Measurements from ENCODE around the gene KDELR3.

KDELR3 gene

GRCh38 chr22:38481162-38481870 lies 13.4 kb downstream of the KDELR3 start:
- DNase-seq (ENCODE audit: low read depth in 1 of 2, low spot score in 1 of 2), result no peak

DNA sequence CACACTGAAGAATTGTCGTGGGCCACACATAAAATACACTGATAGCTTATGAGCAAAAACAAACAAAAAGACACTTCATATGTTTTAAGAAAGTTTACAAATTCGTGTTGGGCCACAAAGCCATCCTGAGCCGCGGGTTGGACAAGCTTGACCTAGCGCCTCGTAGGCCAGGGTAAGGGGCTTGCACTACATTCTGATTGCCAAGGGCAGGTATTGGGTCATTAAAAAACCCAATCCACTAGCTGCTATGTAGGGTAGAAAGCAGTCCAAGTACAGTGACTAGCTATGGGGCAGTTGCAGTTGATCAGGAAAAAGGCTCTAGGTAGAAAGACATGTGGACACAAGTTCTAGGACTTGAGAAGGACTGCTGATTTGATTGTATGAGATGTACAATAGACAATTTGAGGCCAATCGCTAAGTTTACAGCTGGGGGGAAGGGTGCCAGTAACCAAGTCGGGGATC lies 14.0 kb downstream of the KDELR3 start:
- no peak for DNase-seq (ENCODE audit: low read depth in 1 of 2, low spot score in 1 of 2)

GRCh38 chr22:38482662-38483308 lies 14.9 kb downstream of the KDELR3 start:
- no peak for DNase-seq (ENCODE audit: low read depth in 1 of 2, low spot score in 1 of 2)

GRCh38 chr22:38484244-38484643 lies 16.3 kb downstream of the KDELR3 start:
- no peak for DNase-seq (ENCODE audit: low read depth in 1 of 2, low spot score in 1 of 2)

- DNase-seq (ENCODE audit: low read depth in 1 of 2, low spot score in 1 of 2), result no peak
Observed at GRCh38 chr22:38485783-38486182, 17.9 kb downstream of the KDELR3 start.

GRCh38 chr22:38487946-38488345 lies 20.1 kb downstream of the KDELR3 start:
- no peak for DNase-seq (ENCODE audit: low read depth in 1 of 2, low spot score in 1 of 2)

GRCh38 chr22:38489142-38489541 lies 21.2 kb downstream of the KDELR3 start:
- no peak for DNase-seq (ENCODE audit: low read depth in 1 of 2, low spot score in 1 of 2)

GRCh38 chr22:38489561-38490145 lies 21.8 kb downstream of the KDELR3 start:
- DNase-seq (ENCODE audit: low read depth in 1 of 2, low spot score in 1 of 2), result no peak

DNA sequence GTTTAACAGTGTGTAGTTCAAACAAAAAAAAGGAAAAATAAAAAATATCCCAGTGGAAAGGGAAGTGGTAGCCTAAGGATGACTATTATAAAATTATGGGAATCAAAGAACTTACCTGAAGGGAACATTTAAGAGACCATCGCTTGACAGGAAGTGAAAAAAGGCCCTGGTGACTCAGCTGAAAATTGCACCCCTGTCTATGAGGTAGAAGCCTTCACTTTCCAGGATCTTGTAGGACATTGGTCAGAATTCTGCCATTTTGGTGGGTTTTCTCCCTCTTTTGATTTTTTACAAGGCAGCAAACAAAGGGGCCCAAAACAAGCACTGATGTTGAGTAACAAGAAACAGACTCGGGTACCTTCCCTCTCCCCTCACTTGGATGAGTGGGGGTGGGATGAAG lies 22.6 kb downstream of the KDELR3 start:
- no peak for DNase-seq (ENCODE audit: low read depth in 1 of 2, low spot score in 1 of 2)

DNA sequence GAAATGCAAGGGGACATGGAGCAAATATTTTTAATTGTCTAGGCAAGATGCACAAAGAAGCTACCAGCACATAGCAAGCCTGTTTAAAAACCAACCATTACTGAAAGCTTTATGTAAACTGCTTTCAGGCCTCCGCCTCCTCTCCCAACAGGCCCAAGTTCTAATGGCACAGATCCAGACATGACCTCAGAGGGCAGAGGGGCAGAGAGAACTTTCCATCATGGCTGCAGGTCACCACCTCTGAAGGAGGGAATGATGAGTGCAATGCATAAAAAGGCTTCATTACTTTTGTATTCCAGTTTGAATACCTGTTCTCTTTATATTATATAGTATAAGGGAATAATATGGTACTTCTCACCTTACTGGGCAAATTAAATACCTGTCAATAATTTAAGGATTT lies 23.0 kb downstream of the KDELR3 start:
- no peak for DNase-seq (ENCODE audit: low read depth in 1 of 2, low spot score in 1 of 2)

DNA sequence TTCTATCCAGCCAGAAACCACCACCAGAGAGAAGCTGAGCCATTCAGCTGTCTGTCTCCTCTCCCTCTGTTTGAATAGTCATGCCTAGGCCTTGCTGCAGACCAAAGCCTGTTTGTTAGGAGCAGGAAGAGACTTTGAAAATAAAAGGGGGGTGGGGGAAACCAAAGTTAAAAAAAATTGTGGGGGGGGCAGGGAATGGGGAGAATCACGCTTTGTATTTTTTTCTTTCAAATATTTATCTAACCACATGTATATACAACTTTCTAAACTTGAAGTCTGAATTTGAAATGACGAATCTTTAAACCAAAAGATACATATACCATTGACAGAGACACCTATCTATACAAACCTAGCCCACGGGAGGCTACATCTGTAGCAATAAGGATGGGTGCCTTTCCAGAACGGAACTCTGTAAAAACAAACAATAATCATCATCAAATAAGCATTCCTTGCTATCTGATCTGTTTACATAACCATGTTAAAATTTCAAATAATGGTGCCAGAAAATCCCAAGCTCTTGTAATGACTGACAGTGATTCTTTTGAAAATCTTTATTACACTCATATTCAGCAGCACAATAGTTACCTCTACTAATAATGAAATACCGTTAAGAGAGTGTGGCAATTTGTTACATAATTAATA lies 23.9 kb downstream of the KDELR3 start:
- no peak for DNase-seq (ENCODE audit: low read depth in 1 of 2, low spot score in 1 of 2)

GRCh38 chr22:38494498-38494897 lies 26.6 kb downstream of the KDELR3 start:
- DNase-seq (ENCODE audit: low read depth in 1 of 2, low spot score in 1 of 2), result no peak

DNA sequence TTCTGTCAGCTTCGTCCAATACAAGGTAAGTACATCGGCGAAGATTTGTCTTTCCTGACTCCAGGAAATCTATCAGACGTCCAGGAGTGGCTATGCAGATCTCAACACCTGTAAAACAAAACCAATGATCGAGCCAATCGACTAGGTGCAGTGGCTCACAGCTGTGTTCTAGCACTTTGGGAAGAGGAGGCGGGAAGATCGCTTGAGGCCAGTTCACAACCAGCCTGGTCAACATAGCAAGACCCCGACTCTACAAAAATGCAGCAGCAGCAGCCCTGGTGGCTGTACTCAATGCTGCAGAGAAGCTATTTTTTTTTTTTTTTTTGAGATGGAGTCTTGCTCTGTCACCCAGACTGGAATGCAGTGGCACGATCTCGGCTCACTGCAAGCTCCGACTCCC lies 27.0 kb downstream of the KDELR3 start:
- DNase-seq (ENCODE audit: low read depth in 1 of 2, low spot score in 1 of 2), result no peak

- DNase-seq (ENCODE audit: low read depth in 1 of 2, low spot score in 1 of 2), result no peak
Observed at GRCh38 chr22:38497869-38498268, 30.0 kb downstream of the KDELR3 start.

DNA sequence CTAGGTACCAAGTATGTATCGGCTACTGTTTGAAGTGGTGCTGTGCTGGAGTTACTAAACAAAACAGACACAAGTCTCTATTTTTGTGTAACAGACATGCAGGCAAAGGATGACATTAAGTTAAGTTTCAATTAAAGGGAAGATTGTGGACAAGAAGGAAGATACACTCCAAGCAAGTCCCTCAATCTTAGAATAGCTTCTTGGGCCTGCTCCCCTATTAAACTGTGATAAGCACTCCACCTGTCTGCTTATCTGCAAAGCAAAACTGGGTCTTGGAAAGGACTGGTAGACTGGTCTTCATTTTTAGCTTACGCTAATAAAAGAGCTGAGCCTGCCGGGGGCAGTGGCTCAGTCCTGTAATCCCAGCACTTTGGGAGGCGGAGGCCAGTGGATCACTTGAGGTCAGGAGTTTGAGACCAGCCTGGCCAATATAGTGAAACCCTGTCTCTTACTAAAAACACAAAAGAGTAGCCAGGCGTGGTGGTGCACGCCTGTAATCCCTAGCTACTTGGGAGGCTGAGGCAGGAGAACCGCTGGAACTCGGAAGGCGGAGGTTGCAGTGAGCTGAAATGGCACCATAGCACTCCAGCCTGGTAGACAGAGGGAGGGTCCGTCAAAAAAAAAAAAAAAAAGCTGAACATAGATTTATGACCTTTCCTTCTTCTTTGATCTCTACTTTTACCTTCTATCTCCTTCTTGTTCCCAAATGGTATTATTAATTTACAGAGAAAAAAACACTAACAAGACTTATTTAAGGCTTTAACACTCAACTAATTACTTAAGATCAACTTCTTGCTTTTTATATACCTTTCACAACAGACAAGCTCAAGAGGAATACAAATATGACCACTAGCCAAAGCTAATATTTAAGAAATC lies 34.1 kb downstream of the KDELR3 start:
- DNase-seq (ENCODE audit: low read depth in 1 of 2, low spot score in 1 of 2), result no peak

DNA sequence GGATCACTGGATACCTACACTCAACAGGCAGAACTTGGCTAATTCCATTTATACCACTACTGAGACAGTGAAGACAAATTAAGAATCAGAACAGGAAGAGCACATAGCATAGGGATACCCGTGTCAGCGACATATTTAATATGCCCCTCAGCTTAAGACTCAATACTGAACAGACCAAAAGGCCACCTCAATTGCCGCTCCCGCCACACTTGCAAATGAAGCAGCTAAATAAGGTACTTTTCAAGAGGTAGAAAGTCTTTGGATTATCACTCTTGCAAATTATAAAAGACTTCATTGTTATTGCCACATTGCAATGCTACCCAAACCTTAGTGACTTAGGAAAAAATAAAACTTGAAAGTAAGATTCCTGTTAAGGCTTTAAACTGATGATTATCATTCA lies 35.1 kb downstream of the KDELR3 start:
- DNase-seq (ENCODE audit: low read depth in 1 of 2, low spot score in 1 of 2), result no peak

GRCh38 chr22:38504731-38505540 lies 37.0 kb downstream of the KDELR3 start:
- peak; percentile 10 to 35 for DNase-seq (ENCODE audit: low read depth in 1 of 2, low spot score in 1 of 2)

DNA sequence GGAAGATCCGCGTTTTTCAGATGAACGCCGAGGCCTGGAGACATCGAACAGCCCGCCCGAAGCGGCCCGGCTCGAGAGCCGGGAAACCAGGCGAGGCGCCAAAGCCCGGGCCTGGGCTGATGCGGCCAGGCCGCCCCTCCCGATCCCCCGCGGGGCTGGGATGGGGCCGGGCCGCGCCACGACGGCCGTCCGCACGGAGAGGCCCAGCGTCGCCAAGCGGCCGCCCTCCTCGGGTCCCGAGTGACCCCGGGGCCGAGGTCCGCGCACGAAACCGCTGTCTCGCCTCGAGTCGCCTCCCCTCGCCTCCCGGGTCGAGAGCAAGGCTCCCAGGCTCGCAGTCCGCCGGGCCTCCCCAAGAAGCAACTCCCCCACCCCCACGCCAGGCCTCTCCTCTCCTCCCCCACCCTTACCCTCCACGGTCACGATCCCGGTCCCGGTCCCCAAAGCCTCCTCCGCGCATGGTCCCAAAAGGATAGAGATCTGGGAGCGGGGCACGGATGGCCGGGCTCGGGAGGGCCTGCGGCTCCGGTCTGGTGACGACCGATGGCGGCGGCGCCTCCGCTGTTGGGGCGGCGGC lies 37.7 kb downstream of the KDELR3 start:
- DNase-seq (ENCODE audit: low read depth in 1 of 2, low spot score in 1 of 2), result peak; percentile 37 to 44

DNA sequence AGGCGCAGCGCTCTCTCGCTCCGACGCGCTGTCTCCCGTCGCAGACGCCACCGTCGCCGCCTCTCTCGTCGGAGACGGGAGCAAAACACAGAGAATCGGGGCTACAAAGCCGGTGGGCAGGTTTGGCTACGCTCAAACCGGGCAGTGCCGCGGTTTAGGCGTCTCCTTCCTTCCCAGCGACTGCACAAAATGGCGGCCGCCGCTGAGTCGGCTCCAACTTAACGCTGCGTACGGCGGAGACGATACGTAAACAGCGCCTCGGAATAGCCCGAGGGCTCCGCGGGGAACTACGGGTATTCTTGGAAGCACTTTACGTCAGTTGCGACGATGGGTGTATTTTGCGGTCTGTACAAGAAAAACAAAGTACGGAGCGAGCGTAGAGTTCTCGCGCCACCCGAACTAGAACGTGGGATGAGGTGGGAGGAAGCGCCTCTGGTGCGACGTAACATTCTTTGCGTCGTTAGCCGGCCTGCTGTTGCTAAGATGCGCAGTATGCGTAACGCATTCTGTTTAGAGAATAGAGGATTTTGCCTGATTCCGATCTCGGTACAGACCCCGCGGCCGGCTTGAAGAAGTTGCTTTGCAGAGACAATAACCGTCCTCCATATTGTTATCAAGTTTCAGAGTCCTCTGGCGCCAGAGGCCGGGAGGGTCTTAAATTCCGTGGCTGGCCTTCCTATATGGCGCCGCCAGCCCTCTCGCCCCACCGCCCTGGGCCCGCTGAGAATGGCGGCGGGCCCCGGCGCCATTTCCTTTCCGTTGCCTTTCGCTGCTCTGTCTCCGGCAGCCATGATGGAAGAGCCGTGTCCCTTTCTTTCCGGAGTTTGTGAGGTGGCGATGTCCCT lies 38.4 kb downstream of the KDELR3 start, which contains the start of gene DDX17:
TSS of gene DDX17 (minus strand) at position 194 of the 845 bp plus-strand sequence.
- DNase-seq (ENCODE audit: low read depth in 1 of 2, low spot score in 1 of 2), result peak; percentile 84 to 91

Data from stimulated activated CD4-positive, alpha-beta T cell treated with anti-CD3 and anti-CD28 coated beads, Interleukin-15, amount 100 ng/mL, for 1 hour (primary cell).